Neural progenitor cell (in vitro differentiated cells): ENCODE results near the gene KCNH5.

ENCODE experiments used
- EZH2 ChIP-seq: fragments of 200-600 bp; sonication (generic); IDR thresholded peaks from 2 replicates; pipeline ENCODE4 v1.6.1; 2017; ENCODE audit warnings: antibody characterized with exemption, mild to moderate bottlenecking, moderate library complexity
- EZH2phosphoT487 ChIP-seq: fragments of 200-600 bp; sonication (generic); IDR thresholded peaks from 2 replicates; pipeline ENCODE4 v1.6.1; 2017; ENCODE audit warnings: antibody characterized with exemption
- TF ChIP-seq, protein P1 (sequence below): fragments of 200-600 bp; sonication (generic); IDR thresholded peaks from 2 replicates; pipeline ENCODE4 v1.5.1; 2017; ENCODE audit warnings: antibody characterized with exemption, mild to moderate bottlenecking

DNA sequence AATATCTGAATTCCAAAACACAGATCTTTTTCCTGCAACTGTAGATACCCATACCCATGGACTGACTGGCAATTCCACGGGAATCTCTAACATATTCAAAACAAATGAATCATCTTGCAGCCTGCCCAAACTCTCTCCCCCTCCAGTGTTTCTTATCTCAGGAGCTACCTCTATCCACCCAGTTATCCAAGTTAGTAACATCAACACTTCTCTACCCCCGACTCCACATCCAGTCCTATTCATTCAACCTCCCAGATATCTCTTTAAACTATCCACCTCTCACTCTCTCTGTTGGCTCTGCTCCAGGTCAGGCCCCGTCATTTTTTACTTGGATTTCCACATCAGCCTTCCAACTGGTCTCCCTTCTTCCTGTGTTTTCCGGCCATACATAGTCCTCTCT lies 6.7 kb upstream of the KCNH5 start:
- TF ChIP-seq, protein P1, sequence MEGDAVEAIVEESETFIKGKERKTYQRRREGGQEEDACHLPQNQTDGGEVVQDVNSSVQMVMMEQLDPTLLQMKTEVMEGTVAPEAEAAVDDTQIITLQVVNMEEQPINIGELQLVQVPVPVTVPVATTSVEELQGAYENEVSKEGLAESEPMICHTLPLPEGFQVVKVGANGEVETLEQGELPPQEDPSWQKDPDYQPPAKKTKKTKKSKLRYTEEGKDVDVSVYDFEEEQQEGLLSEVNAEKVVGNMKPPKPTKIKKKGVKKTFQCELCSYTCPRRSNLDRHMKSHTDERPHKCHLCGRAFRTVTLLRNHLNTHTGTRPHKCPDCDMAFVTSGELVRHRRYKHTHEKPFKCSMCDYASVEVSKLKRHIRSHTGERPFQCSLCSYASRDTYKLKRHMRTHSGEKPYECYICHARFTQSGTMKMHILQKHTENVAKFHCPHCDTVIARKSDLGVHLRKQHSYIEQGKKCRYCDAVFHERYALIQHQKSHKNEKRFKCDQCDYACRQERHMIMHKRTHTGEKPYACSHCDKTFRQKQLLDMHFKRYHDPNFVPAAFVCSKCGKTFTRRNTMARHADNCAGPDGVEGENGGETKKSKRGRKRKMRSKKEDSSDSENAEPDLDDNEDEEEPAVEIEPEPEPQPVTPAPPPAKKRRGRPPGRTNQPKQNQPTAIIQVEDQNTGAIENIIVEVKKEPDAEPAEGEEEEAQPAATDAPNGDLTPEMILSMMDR: no peak
- TF ChIP-seq EZH2 (no peak), EZH2phosphoT487 (no peak)
